WERI-Rb-1 (cell line): ENCODE data around the gene CHMP1A.
A peak's percentile ranks its signal among the peaks of the same experiment; 100 is the strongest.

Experiments
- DNase-seq: peaks from one replicate; pipeline ENCODE4 v3.0.0-alpha.2; 2020
- H3K27ac ChIP-seq: fragments of 250-450 bp; sonication (Bioruptor Pico); 2 replicates; pipeline ENCODE4 v1.5.1; 2020; ENCODE audit warnings: mild to moderate bottlenecking, moderate library complexity
- H3K27me3 ChIP-seq: fragments of 250-450 bp; sonication (Bioruptor Pico); 2 replicates; pipeline ENCODE4 v1.5.1; 2021; ENCODE audit warnings: mild to moderate bottlenecking, low read depth, moderate library complexity; ENCODE audit not compliant: insufficient read depth, severe bottlenecking
- H3K36me3 ChIP-seq: fragments of 250-450 bp; sonication (Bioruptor Pico); 2 replicates; pipeline ENCODE4 v1.5.1; 2020; ENCODE audit warnings: mild to moderate bottlenecking, moderate library complexity
- H3K4me3 ChIP-seq: 2 replicates; pipeline ENCODE4 v1.5.1; 2011; ENCODE audit warnings: low read depth, mild to moderate bottlenecking, control low read depth, low read length
- H3K9me3 ChIP-seq: fragments of 250-450 bp; sonication (Bioruptor Pico); 2 replicates; pipeline ENCODE4 v1.5.1; 2021; ENCODE audit warnings: mild to moderate bottlenecking, moderate library complexity; ENCODE audit not compliant: severe bottlenecking
- TF ChIP-seq, protein P1 (sequence below): IDR thresholded peaks from 2 replicates; pipeline ENCODE4 v1.5.1; 2011; ENCODE audit warnings: low read depth, mild to moderate bottlenecking, control low read depth, inconsistent platforms, low read length

Gene CHMP1A

DNA sequence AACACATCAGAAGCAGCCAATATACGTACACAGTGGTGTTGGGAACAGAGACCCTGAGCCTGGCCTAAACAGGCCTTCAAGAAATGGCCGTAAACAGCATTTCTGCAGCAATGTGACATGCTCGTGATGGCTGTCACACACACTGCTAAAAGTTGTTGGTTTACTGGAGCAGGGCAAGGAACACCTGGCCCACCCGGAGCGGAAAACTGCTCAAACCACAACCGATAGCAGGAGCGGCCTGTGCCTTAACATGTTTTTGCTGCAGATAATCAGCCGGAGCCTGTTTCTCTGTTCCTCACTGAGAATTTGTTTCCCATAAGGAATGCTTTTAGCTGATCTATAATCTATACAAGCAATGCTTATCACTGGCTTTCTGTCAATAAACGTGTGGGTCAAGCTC is 50.1 kb downstream of the CHMP1A start:
- no peak overlapping the region for H3K27ac ChIP-seq
- no peak for DNase-seq
- TF ChIP-seq, protein P1, sequence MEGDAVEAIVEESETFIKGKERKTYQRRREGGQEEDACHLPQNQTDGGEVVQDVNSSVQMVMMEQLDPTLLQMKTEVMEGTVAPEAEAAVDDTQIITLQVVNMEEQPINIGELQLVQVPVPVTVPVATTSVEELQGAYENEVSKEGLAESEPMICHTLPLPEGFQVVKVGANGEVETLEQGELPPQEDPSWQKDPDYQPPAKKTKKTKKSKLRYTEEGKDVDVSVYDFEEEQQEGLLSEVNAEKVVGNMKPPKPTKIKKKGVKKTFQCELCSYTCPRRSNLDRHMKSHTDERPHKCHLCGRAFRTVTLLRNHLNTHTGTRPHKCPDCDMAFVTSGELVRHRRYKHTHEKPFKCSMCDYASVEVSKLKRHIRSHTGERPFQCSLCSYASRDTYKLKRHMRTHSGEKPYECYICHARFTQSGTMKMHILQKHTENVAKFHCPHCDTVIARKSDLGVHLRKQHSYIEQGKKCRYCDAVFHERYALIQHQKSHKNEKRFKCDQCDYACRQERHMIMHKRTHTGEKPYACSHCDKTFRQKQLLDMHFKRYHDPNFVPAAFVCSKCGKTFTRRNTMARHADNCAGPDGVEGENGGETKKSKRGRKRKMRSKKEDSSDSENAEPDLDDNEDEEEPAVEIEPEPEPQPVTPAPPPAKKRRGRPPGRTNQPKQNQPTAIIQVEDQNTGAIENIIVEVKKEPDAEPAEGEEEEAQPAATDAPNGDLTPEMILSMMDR, result no peak

DNA sequence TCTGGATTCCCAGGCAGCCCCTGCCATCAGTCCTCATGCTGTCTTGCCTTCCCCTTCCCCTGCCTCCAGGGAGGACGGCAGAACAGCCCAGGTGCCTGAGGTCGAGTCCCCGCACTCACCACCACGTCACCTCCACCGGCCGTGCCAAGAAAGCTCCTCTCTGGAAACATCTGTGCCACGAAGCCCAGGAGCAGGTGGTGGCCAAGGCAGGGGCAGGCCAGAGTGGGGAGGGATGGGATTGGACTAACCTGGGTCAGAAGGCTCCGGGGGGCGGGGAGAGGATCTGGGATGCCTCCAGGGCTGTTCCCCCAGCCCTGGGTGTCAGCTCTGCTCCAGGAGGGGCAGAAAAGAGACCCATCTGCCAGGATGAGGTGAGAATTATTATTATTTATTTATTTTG is 51.5 kb downstream of the CHMP1A start:
- Histone ChIP-seq H3K9me3 (no peaks in the 10 kb centered on the region), H3K27ac (peak overlapping the region; percentile 24; the same call in 1 of the 2 replicates), H3K27me3 (no peaks in the 10 kb centered on the region), H3K4me3 (no peak overlapping the region), H3K36me3 (no peaks in the 10 kb centered on the region)
- DNase-seq, result peak; percentile 51
- TF ChIP-seq, protein P1, result no peak

More for the DNA sequence above, 50.1 kb downstream of the CHMP1A start:
- H3K36me3 ChIP-seq, result no peaks in the 10 kb centered on the region
- H3K9me3 ChIP-seq, result no peaks in the 10 kb centered on the region
- no peaks in the 10 kb centered on the region for H3K27me3 ChIP-seq
- no peak overlapping the region for H3K4me3 ChIP-seq

DNA sequence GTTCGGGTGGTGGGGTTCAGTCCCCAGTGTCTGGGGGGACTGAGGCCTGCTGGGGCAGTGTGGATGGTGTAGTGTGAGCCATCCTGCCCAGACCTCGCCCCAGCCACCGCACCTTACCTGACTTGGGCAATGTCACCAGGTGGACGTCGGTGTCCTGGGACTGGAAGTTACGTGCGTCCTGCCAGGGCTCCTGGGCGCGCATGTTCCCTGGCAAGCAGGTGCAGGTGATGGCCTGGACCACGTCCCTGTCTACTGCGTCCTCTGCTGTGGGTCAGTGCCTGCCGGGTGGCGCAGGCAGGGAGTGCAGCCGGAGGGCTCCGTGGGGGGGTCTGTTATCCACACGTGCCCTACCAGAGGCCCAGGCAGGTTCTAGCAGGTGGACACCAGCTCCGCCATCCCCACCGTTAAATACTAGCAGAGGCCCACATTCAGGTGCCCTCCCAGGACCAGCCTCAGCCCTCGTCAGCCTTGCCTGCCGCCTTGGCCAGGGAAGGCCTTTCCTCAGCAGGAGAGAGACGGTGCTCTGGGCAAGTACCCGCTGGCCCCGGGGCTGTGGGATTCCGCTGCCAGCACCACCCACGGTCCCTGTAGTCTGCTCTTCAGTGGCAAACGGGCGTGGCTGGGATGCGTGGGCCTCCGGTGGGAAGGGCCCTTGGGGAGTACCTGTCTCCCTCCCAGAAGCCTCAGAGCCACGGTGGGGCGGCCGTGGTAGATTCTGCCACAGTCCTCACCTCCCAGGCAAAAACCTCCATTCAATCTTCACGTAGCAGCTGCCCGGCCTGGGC is 52.1 kb downstream of the CHMP1A start:
- H3K36me3 ChIP-seq, result no peaks in the 10 kb centered on the region
- H3K4me3 ChIP-seq, result no peak overlapping the region
- H3K27ac ChIP-seq, result peak overlapping the region; percentile 24; the same call in 1 of the 2 replicates
- no peak for DNase-seq
- no peaks in the 10 kb centered on the region for H3K27me3 ChIP-seq
- TF ChIP-seq, protein P1, result no peak
- H3K9me3 ChIP-seq, result no peaks in the 10 kb centered on the region

DNA sequence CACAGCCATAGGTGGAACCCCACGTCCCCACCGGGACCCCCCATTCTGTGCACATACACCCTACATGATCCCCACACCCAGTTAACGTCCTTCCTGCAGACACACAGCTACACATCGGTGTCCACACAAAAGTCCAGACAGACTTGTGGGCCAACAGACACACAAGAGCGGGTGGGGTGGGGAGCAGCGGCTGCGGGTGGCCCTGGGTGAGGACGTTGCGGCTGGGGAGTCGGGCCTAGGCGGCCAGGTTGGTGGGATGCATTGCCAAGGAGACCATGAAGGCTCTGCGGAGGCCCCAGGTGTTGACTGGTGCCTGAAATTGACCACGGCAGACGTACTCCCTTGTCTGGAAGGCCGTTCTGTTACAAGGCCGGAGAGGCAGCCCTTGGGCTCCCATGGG is 52.7 kb downstream of the CHMP1A start:
- no peak for DNase-seq
- Histone ChIP-seq H3K9me3 (no peaks in the 10 kb centered on the region), H3K36me3 (no peaks in the 10 kb centered on the region), H3K4me3 (no peak overlapping the region), H3K27me3 (no peaks in the 10 kb centered on the region), H3K27ac (no peak overlapping the region)
- TF ChIP-seq, protein P1, result no peak

DNA sequence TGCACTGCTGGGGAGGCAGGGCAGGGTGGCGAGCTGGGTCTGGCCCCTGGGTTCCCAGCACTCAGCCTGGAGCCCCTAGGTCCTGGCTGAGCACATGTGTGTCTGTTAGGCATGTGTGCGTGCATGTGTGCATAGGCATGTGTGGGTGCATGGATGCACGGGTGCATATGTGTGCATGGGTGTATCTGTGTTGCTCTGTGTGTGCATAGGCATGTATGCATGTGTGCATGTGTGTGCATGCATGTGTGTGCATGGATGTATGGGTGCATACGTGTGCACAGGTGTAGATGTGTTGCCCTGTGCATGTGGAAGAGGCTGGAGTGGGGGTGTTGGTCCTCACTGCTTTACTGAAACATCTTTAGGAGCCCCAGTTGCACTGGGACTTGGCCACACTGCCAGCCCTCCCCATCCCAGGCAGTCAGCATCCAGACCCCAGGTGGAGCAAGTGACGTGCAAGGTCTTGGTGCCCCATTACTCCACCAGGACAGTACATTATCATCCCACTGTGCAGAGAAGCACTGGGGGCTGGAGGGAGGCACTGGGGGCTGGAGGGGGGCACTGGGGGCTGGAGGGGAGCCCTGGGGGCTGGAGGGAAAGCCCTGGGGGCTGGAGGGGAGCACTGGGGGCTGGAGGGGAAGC is 54.4 kb downstream of the CHMP1A start:
- no peak overlapping the region for H3K4me3 ChIP-seq
- H3K9me3 ChIP-seq, result no peaks in the 10 kb centered on the region
- no peak overlapping the region for H3K27ac ChIP-seq
- TF ChIP-seq, protein P1, result no peak
- no peaks in the 10 kb centered on the region for H3K36me3 ChIP-seq
- DNase-seq, result no peak
- H3K27me3 ChIP-seq, result no peaks in the 10 kb centered on the region
